Loucy (cell line): ENCODE measurements around the gene LUZP4.

Experiments used
- H2AFZ ChIP-seq: fragments of 200-600 bp; sonication (generic); 2 replicates; pipeline ENCODE4 v1.6.0; 2016; ENCODE audit warnings: antibody characterized with exemption, mild to moderate bottlenecking, low read length, moderate library complexity
- H3F3A ChIP-seq: fragments of 200-600 bp; 2 replicates; pipeline ENCODE4 v1.6.0; 2016; ENCODE audit warnings: antibody characterized with exemption, low read depth, mild to moderate bottlenecking
- H3K27me3 ChIP-seq: fragments of 200-600 bp; sonication (generic); 2 replicates; pipeline ENCODE4 v1.6.1; 2014; ENCODE audit warnings: low read length, mild to moderate bottlenecking; ENCODE audit not compliant: insufficient read depth, poor library complexity, severe bottlenecking
- H3K36me3 ChIP-seq: fragments of 200-600 bp; sonication (generic); 2 replicates; pipeline ENCODE4 v1.6.1; 2016; ENCODE audit warnings: low read length; ENCODE audit not compliant: insufficient read depth
- H3K4me1 ChIP-seq: fragments of 200-600 bp; sonication (generic); 2 replicates; pipeline ENCODE4 v1.5.1; 2014; ENCODE audit warnings: low read length, mild to moderate bottlenecking; ENCODE audit not compliant: insufficient read depth, poor library complexity, severe bottlenecking
- H3K4me2 ChIP-seq: fragments of 200-600 bp; sonication (generic); 2 replicates; pipeline ENCODE4 v1.6.0; 2014; ENCODE audit warnings: antibody characterized with exemption, low read length, low read depth, mild to moderate bottlenecking; ENCODE audit not compliant: poor library complexity, severe bottlenecking
- H3K4me3 ChIP-seq: fragments of 200-600 bp; sonication (generic); 2 replicates; pipeline ENCODE4 v1.5.1; 2014; ENCODE audit warnings: low read length, mild to moderate bottlenecking, mixed read lengths; ENCODE audit not compliant: poor library complexity, severe bottlenecking
- H3K79me2 ChIP-seq: fragments of 200-600 bp; sonication (generic); 2 replicates; pipeline ENCODE4 v1.6.1; 2014; ENCODE audit warnings: low read length; ENCODE audit not compliant: insufficient read depth
- H3K9ac ChIP-seq: fragments of 200-600 bp; sonication (generic); 2 replicates; pipeline ENCODE4 v1.6.0; 2014; ENCODE audit warnings: mild to moderate bottlenecking, low read depth, low read length, moderate library complexity; ENCODE audit not compliant: poor library complexity, severe bottlenecking
- H3K9me2 ChIP-seq: fragments of 200-600 bp; sonication (generic); replicated peaks from 2 replicates; pipeline ENCODE4 v1.6.1; 2016; ENCODE audit warnings: low read depth, low read length, mixed read lengths
- H3K9me3 ChIP-seq: fragments of 200-600 bp; sonication (generic); 2 replicates; pipeline ENCODE4 v1.6.1; 2014; ENCODE audit warnings: mild to moderate bottlenecking, antibody characterized with exemption, low read length, low read depth; ENCODE audit not compliant: insufficient read depth
- H4K20me1 ChIP-seq: fragments of 200-600 bp; sonication (generic); 2 replicates; pipeline ENCODE4 v1.6.0; 2014; ENCODE audit warnings: antibody characterized with exemption, low read length, mild to moderate bottlenecking; ENCODE audit not compliant: insufficient read depth, poor library complexity, severe bottlenecking
- EZH2phosphoT487 ChIP-seq: fragments of 200-600 bp; IDR thresholded peaks from 2 replicates; pipeline ENCODE4 v1.6.1; 2018; ENCODE audit warnings: antibody characterized with exemption, mild to moderate bottlenecking, moderate library complexity, borderline replicate concordance
- TF ChIP-seq, protein P1 (sequence below): fragments of 200-600 bp; sonication (generic); conservative IDR thresholded peaks from 2 replicates; pipeline ENCODE4 v1.5.1; 2014; ENCODE audit warnings: mild to moderate bottlenecking, antibody characterized with exemption, low read length

Gene LUZP4

DNA sequence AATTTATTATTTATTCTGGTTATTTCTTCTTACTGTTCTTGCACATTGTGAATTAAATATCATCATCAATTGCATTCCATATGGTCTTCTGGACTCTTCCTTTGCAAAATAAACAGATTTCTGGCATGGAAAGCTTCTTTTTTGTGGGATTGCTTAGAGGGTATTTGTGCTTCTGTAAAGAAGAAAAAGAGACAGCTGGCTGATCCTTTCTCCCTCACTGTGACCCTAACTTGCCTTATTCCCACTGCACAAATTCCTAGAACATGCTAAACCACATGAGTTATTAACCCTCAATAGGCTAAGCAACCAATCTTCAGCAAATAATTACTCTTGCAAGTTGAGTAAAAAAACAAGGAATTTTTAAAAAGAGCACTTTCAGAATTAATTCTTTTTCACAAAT is 31.8 kb upstream of the LUZP4 start:
- Histone ChIP-seq H3K36me3 (no peaks in the 10 kb centered on the region), H3K9me2 (no peaks in the 10 kb centered on the region), H3K9me3 (no peaks in the 10 kb centered on the region), H2AFZ (no peak overlapping the region), H3F3A (no peaks in the 10 kb centered on the region), H3K4me2 (no peak overlapping the region), H4K20me1 (no peaks in the 10 kb centered on the region), H3K4me1 (no peaks in the 10 kb centered on the region), H3K9ac (no peak overlapping the region), H3K27me3 (no peaks in the 10 kb centered on the region), H3K4me3 (no peak overlapping the region), H3K79me2 (no peaks in the 10 kb centered on the region)
- TF ChIP-seq, protein P1, sequence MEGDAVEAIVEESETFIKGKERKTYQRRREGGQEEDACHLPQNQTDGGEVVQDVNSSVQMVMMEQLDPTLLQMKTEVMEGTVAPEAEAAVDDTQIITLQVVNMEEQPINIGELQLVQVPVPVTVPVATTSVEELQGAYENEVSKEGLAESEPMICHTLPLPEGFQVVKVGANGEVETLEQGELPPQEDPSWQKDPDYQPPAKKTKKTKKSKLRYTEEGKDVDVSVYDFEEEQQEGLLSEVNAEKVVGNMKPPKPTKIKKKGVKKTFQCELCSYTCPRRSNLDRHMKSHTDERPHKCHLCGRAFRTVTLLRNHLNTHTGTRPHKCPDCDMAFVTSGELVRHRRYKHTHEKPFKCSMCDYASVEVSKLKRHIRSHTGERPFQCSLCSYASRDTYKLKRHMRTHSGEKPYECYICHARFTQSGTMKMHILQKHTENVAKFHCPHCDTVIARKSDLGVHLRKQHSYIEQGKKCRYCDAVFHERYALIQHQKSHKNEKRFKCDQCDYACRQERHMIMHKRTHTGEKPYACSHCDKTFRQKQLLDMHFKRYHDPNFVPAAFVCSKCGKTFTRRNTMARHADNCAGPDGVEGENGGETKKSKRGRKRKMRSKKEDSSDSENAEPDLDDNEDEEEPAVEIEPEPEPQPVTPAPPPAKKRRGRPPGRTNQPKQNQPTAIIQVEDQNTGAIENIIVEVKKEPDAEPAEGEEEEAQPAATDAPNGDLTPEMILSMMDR = no peak
- TF ChIP-seq EZH2phosphoT487 = no peak

DNA sequence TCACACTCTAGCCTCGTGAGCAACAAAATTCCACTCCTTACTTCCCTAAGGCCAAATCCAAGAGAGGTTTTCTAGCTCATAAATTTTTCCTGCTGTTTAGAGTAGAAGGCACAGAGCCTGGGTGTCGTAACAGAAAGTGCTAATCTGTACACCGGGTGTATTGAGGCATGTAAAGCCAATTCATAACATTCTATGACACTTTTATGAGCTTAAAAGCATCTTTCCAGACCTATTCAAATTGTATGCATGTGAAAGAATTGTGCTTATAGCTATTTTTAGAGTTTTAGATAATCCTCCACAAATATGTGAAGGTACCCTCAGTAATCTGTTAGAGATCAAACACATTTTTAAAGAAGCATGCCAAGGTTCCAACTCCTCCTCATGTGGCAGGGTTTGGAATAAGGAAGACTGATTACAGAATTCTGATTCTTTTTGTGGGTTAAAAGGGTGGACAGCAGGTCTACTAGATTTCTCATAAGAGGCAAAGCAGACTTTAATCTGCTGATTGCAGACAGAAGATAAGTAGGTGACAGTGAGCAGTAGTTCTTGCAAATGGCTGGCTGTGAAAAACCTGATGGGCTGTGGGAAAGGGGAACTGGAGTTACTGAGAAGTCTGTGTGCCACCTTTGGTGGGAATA is 30.2 kb upstream of the LUZP4 start:
- TF ChIP-seq, protein P1 = no peak
- no peak for TF ChIP-seq EZH2phosphoT487
- Histone ChIP-seq H3K79me2 (no peaks in the 10 kb centered on the region), H3F3A (no peaks in the 10 kb centered on the region), H3K4me2 (no peak overlapping the region), H3K4me3 (no peak overlapping the region), H3K27me3 (no peaks in the 10 kb centered on the region), H3K4me1 (no peaks in the 10 kb centered on the region), H2AFZ (no peak overlapping the region), H3K9me2 (no peaks in the 10 kb centered on the region), H3K36me3 (no peaks in the 10 kb centered on the region), H4K20me1 (no peaks in the 10 kb centered on the region), H3K9me3 (no peaks in the 10 kb centered on the region), H3K9ac (no peak overlapping the region)

DNA sequence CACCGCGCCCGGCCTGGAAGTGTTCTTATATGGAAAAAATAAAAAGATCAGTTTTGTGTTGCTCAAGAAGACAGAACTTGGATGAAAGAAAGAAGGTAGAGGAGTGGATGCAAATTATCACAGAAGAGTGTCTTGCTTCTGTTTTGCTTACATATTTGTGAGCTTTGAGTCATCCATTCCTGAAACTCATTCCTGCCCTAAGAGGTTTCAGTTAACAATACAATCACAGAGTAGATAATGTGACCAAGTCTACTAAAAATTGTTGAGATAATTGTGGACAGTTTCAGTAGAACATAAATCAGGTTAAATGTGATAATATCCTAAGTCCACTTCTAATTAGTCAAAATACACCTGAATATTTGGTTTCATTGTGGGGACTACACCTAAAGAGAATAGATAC is 29.2 kb upstream of the LUZP4 start:
- Histone ChIP-seq H3F3A (no peaks in the 10 kb centered on the region), H3K79me2 (no peaks in the 10 kb centered on the region), H3K36me3 (no peaks in the 10 kb centered on the region), H3K4me2 (no peak overlapping the region), H3K4me3 (no peak overlapping the region), H3K9me3 (no peaks in the 10 kb centered on the region), H3K27me3 (no peaks in the 10 kb centered on the region), H4K20me1 (no peaks in the 10 kb centered on the region), H3K9ac (no peak overlapping the region), H3K9me2 (no peaks in the 10 kb centered on the region), H2AFZ (no peak overlapping the region), H3K4me1 (no peaks in the 10 kb centered on the region)
- TF ChIP-seq EZH2phosphoT487 = no peak
- TF ChIP-seq, protein P1 = no peak
